ENCODE data around the gene FAM151B. TPM values are rescaled to one million over a fixed set of nuclear protein-coding genes. Genes with fewer than 3 reads are reported as not detected.
"Not testable (repeated sequence)": the region's sequence is repeated elsewhere in the genome, so short reads cannot be mapped to it uniquely, and the experiment has no call there.

FAM151B gene
- total RNA-seq, 1 experiment from 2014 or later: 2.1 TPM

- H3K27me3 ChIP-seq (replicated peaks); H3K4me1 ChIP-seq (replicated peaks); H3K4me3 ChIP-seq; H3K36me3 ChIP-seq; H3K27ac ChIP-seq; H3K9me3 ChIP-seq (replicated peaks); DNase-seq (ENCODE audit: low read depth in 1 of 2, low spot score in 2 of 2): not testable (repeated sequence)
Measured at GRCh38 chr5:80580291-80580690, 92.4 kb downstream of the FAM151B start.

- Histone ChIP-seq H3K36me3 (no peaks in the 10 kb centered on the region), H3K4me3 (no peak overlapping the region), H3K4me1 (replicated peaks) (no peaks in the 10 kb centered on the region), H3K9me3 (replicated peaks) (no peaks in the 10 kb centered on the region), H3K27ac (no peak overlapping the region), H3K27me3 (replicated peaks) (no peaks in the 10 kb centered on the region)
- DNase-seq (ENCODE audit: low read depth in 1 of 2, low spot score in 2 of 2): no peak
Measured at GRCh38 chr5:80584770-80585169, 96.9 kb downstream of the FAM151B start.

DNA sequence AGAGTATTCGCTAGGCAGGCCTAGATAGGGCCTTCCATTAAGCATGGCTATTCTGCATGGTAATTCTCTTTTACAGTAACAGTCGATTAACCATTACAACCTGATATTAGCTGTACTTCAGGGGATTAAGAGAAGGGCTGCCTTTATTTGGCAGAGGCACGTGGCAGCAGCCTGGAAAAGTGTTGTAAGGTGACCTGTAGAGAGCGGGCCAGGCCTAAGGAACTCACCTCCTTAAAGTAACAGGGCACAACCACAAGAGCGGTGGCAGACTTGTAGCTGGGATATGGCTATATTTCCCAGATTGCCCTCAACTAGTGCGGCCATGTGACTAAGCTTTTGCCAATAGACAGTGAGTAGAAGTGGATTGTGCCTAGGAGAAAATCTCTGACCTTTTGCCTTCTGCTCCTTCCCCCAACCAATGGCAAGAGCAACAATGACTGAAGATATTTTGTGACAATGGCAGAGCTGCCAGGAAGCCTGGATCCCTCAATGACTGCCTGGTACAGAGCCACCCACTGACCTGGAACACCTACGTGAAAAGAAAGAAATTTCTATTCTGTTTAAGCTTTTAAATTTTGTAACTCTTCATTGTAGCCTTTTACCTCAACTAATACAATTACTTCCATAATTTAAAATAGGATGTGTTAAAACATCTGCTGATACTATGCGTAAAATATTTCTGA, 101.1 kb downstream of the FAM151B start:
- Histone ChIP-seq H3K27ac (no peak overlapping the region), H3K36me3 (no peaks in the 10 kb centered on the region), H3K9me3 (replicated peaks) (no peaks in the 10 kb centered on the region), H3K27me3 (replicated peaks) (no peaks in the 10 kb centered on the region), H3K4me1 (replicated peaks) (no peaks in the 10 kb centered on the region), H3K4me3 (no peak overlapping the region)
- no peak for DNase-seq (ENCODE audit: low read depth in 1 of 2, low spot score in 2 of 2)

DNA sequence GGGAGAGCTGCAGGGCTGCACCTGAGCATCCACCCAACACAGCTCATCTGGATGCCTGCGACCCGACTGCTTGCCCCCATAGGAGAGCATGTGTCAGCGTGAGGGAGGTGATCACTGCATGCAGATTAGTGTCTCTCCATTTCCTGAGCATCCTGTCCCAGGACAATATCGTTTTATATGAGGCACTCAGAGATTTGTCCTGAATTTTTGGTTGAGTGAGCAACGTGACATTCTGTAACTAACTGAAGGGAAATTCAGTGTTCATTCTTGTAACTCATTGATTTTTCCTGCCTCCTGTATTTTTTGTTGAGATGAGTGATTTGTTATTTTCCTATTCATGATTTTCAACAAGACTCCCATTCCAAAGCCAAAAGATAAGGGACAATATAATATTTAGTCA, 102.9 kb downstream of the FAM151B start:
- no peak for DNase-seq (ENCODE audit: low read depth in 1 of 2, low spot score in 2 of 2)
- Histone ChIP-seq H3K9me3 (replicated peaks) (no peaks in the 10 kb centered on the region), H3K4me1 (replicated peaks) (no peaks in the 10 kb centered on the region), H3K27me3 (replicated peaks) (no peaks in the 10 kb centered on the region), H3K36me3 (no peaks in the 10 kb centered on the region), H3K27ac (no peak overlapping the region), H3K4me3 (no peak overlapping the region)

DNA sequence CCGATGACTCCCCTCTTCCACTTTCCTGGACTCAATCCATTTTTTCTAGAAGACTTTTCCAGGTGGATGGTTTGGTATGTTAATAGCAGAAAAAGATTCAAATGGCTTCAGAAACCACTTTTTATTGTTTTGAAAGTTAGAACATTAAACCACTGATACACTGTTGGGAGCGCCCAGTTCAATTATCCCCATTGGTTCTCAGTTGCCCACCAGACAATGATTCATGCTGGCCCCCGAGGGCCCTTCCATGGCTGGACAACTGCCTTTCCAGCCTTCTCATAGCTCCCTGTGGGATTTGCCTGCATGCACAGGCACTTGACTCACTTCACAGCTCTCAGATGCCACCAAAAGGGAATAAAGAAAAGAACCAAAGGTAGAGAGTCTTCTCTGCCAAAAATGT, 103.5 kb downstream of the FAM151B start:
- no peaks in the 10 kb centered on the region for H3K27me3 ChIP-seq (replicated peaks)
- no peak overlapping the region for H3K27ac ChIP-seq
- no peaks in the 10 kb centered on the region for H3K4me1 ChIP-seq (replicated peaks)
- H3K9me3 ChIP-seq (replicated peaks): no peaks in the 10 kb centered on the region
- DNase-seq (ENCODE audit: low read depth in 1 of 2, low spot score in 2 of 2): no peak
- H3K36me3 ChIP-seq: no peaks in the 10 kb centered on the region
- no peak overlapping the region for H3K4me3 ChIP-seq

GRCh38 chr5:80592105-80592504, 104.2 kb downstream of the FAM151B start:
- Histone ChIP-seq H3K27me3 (replicated peaks) (no peaks in the 10 kb centered on the region), H3K4me3 (no peak overlapping the region), H3K9me3 (replicated peaks) (no peaks in the 10 kb centered on the region), H3K27ac (no peak overlapping the region), H3K36me3 (no peaks in the 10 kb centered on the region), H3K4me1 (replicated peaks) (no peaks in the 10 kb centered on the region)
- DNase-seq (ENCODE audit: low read depth in 1 of 2, low spot score in 2 of 2): no peak

Other genes with a start within 250 kb of the FAM151B start
- 3.0 and 7.0 TPM in 2 replicates for gene SERINC5, start 232.1 kb upstream of the FAM151B start, total RNA-seq (2014; rRNA removed; shearing (Covaris generic))
- gene SPZ1, start 168.1 kb upstream of the FAM151B start, total RNA-seq (2014; rRNA removed; shearing (Covaris generic)): not detected in 2 replicates
- gene ZFYVE16, start 80.0 kb upstream of the FAM151B start, total RNA-seq (2014; rRNA removed; shearing (Covaris generic)): 30.1 and 30.9 TPM in 2 replicates
- gene ANKRD34B, start 82.2 kb downstream of the FAM151B start, total RNA-seq (2014; rRNA removed; shearing (Covaris generic)): not detected in 2 replicates
- gene MSH3, start 166.6 kb downstream of the FAM151B start, total RNA-seq (2014; rRNA removed; shearing (Covaris generic)): 7.7 and 12.9 TPM in 2 replicates
- gene DHFR, start 166.9 kb downstream of the FAM151B start, total RNA-seq (2014; rRNA removed; shearing (Covaris generic)): 145 and 147 TPM in 2 replicates

Data from SJSA1 (cell line).